GM21447 (cell line): ENCODE measurements around the gene OSM.

ENCODE experiments used
- ATAC-seq: cut with Tn5 transposase; IDR thresholded peaks from one replicate; pipeline ENCODE4 v1.9.1; 2021; ENCODE audit not compliant: unreplicated experiment

The OSM gene

GRCh38 chr22:30285846-30286200 lies 19.2 kb upstream of the OSM start:
- no peak for ATAC-seq

- no peak for ATAC-seq
Measured at GRCh38 chr22:30285176-30285845, 18.7 kb upstream of the OSM start.

DNA sequence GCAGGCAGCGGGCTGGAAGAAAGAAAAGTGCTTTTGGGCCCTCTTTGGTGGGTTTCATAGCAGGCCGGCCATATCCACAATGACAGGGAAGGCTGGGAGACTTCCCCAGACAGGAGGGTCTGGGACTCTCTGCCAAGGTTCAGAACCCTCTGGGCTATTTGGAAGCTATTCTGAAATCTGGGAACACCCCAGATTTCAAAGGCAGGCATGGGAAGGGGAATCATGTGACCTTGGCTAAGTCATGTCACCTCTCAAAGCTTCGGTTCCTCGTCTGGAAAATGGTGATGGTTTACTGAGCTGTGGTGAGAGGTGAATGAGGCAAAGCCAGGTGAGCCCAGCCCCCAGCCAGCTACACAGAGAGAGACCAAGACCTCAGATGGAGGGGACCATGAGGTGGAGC lies 18.0 kb upstream of the OSM start:
- ATAC-seq = no peak

DNA sequence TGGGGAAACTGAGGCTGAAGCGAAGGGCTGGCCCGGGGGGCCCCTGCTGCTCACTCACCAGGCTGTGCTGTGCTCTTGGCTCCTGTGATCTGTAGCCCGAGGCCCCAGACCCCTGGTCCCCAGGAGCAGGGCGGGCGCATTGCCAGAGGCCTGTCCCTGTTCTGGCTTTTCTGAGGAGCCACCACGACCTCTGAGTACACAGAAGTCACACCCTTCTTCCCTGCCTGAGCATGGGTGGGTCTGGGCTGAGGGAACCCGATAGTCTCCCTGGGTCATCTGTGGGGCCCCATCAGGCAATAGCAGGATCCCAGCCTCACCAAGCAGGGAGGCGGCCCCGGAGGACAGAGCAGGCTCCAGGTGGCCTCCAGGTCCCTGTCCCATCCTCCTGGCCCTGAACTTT lies 17.5 kb upstream of the OSM start:
- ATAC-seq = no peak

- ATAC-seq = no peak
Measured at GRCh38 chr22:30283342-30283741, 16.7 kb upstream of the OSM start.

DNA sequence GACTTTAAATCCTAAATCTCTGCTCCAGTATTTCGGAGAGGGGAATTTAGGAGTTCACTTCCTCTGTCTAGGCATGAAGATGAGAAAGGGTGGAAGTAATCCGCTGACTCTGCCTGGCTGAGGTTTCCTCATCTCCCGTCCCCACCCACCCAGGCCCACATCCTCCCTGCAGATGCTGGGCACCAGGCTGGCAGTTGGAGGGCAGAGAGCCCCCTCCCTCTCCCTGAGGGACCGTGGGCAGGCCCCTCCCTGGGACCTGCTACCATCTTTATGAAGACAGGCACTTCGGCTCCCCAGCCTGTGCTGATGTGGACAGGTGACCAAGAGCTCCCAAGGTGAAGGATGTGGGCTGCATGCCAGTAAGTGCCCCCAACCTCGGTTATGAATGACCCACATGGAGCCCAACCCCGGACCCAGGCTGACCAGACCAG lies 16.0 kb upstream of the OSM start:
- no peak for ATAC-seq

- ATAC-seq = no peak
Measured at GRCh38 chr22:30280505-30280904, 13.9 kb upstream of the OSM start.

GRCh38 chr22:30279932-30280331 lies 13.3 kb upstream of the OSM start:
- ATAC-seq = no peak

DNA sequence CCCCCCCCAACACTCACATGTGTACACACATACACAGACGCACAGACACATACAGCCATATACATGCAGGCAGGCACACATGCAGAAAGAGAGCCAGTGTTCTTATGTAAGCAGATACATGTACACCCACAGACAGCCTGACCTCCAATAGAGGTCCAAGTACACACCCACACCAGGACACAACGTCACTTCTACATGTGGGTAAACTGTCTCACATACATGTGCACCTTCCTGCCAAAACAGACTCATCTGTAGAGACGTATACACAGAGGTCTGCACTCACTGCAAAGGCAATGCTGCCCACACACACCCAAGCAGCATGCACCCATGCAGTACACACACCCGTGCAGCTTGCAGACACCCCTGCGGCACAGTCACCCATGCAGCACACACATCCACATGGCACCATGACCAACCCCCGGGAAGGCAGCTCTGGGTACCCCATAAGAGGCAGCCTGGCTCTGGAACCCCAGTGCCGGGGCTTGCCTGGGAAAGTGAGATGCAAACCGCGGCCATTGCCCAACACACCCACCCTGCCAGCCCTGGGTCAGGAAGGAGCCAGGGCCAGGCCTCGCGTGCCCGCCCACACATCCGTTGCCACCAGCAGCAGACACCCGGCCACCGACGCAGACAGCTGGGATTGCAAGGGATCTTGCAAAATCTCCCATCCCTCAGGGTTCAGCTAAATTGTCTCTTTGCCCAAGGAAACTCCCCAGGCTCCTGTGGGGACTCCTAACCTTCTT lies 12.6 kb upstream of the OSM start:
- no peak for ATAC-seq

DNA sequence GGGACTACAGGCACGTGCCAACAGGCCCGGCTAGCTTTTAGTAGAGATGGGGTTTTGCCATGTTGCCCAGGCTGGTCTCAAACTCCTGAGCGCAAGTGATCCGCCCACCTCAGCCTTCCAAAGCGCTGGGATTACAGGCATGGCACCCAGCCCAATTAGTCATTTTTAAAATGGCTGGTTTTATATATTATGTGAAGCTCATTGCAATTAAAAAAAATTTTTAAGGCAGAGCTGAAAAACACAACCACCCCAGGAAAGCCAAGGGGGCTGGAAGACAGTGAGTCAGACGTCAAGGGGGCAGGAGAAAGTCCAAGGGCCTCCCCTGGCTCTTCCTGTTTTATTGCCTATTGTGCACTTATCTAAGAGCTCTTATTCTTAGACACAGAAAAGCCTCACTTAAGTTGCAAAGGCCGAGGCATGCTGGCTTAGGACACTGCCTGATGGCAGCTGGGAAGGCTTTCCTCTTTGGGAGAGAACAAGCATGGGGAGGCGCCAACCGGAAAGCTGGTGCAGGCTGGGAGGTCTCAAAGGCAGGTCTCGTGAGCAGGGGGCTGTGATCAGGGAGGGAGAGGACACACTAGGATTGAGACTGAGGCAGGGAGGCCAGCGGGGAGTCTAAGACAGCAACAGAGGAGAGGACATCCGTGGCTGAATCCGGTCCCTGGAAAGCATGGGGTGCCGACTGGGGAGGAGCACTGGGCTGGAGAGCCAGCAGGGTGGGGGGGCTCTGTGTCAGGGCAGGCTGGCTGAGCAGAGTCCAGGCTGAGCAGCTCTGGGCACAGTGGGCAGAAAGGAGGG lies 11.1 kb upstream of the OSM start:
- no peak for ATAC-seq

DNA sequence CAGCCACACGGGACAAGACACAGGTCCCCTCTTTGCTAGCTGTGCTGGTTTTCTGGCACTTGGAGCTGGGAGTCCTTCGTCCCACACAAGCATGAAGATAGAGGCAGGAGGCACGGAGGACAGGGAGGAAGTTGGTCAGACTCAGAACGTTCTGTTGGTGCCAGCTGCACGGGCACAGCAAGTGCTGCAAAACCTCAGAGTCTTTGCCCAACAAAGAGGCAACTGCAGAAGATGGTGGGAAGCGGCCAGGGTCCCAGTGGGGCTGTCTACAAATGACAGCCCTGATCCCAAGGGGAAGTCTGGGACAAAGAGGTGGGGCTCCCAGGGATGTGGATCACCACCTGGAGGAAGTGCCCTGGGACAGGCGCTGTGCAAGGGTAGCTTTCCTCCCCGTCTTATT lies 9.4 kb upstream of the OSM start:
- no peak for ATAC-seq

GRCh38 chr22:30275625-30276024 lies 9.0 kb upstream of the OSM start:
- ATAC-seq = no peak

DNA sequence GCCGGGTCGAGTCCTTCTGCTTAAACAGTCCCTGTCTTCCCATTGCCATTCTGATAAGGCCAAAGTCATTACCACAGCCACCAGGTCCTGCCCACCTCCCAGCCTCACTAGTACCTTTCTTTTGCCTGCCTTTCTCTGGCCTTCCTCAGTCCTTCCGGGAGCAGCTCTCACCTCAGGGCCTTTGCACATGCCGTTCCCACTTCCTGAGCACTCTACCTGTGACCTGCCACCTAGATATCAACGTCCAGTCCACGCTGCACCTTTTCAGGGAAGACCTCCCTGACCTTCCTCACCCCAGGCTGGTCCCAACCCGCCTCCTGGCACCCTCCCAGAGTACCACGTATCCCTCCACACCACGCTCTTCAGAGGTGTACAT lies 7.8 kb upstream of the OSM start:
- no peak for ATAC-seq

DNA sequence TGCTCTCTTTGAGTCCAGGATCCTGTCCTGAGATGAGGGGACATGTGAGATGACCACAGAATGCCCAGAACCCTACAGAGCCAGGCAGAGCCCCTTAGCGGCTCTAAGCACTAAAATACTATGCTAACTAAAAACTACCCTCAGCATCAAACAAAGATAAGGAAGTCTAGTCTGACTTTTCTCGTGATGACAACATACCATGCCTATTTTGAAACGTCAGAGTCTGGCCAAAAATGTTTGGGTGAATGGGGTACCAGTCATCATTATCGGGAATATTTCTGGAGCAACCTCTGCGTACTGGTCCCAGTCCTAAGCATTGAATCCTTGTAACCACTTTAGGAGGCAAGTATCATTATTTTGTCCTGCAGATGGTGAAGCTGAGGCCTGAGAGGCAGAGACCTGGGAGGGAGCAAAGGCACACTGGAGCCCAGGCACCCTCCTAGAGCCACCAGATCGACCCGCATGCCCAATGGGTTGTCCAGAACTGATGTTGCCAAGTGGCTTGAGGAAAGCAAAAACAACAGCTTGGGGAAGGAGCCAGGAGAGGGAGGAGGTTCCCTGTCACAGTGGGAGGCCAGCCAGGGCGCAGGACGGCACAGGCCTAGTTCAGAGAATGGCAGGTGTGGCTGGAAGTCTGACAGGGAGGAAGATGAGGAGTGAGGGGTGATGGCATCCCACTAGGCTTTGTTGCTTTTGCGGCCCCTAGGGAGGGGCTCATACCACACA lies 7.2 kb upstream of the OSM start:
- ATAC-seq = no peak

DNA sequence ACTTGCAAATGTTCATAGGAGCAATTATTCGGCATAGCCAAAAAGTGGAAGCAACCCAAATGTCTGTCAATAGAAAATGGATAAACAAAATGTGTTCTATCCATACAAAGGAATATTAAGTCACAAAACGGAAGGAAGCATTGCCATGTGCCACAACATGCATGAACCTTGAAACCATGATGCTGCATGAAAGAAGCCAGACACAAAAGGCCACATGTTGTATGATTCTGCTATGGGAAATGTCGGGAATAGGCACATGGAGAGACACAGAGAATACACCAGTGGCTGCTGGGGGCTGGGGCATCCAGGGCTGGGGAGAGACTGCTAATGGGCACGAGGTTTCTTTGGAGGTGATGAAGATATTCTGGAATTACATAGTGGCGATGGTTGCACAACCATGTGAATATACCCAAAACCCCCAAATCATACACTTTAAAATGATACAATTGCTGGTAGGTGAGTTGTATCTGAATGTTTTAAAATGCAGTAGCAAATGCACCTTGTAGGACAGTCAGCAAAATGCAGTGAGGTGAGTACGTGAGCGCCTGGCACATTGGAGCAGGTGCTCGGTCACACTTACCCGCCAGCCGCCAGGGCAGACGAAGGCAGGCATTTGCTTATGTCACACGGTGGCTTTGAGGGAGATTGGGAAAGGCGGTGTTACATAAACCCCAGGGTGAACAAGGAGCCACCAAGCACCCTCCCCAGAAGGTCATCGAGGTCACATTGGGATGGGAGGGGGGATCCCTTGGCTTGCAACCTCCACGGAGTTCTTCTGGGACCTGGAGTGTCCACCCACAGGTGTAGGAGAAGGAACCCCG lies 6.3 kb upstream of the OSM start:
- ATAC-seq = no peak

GRCh38 chr22:30270832-30271231 lies 4.2 kb upstream of the OSM start:
- ATAC-seq = no peak

DNA sequence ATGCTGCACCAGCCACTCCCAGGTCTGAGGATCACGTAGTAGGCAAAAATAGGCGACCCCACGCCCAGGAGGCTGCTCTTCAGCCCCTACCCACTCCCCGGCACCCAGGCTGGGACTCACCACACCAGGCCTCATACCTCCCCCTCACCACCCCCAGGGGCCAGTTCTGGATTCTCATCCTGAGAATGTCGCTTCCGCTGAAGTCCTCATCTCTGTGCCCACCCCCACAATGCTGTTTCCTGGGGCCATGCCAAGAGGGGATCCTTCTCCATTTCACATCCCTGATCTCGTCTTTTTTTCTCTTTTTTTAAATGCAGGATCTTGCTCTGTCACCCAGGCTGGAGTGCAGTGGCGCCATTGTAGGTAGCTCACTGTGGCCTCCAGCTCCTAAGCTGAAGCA lies 1.7 kb upstream of the OSM start:
- no peak for ATAC-seq

DNA sequence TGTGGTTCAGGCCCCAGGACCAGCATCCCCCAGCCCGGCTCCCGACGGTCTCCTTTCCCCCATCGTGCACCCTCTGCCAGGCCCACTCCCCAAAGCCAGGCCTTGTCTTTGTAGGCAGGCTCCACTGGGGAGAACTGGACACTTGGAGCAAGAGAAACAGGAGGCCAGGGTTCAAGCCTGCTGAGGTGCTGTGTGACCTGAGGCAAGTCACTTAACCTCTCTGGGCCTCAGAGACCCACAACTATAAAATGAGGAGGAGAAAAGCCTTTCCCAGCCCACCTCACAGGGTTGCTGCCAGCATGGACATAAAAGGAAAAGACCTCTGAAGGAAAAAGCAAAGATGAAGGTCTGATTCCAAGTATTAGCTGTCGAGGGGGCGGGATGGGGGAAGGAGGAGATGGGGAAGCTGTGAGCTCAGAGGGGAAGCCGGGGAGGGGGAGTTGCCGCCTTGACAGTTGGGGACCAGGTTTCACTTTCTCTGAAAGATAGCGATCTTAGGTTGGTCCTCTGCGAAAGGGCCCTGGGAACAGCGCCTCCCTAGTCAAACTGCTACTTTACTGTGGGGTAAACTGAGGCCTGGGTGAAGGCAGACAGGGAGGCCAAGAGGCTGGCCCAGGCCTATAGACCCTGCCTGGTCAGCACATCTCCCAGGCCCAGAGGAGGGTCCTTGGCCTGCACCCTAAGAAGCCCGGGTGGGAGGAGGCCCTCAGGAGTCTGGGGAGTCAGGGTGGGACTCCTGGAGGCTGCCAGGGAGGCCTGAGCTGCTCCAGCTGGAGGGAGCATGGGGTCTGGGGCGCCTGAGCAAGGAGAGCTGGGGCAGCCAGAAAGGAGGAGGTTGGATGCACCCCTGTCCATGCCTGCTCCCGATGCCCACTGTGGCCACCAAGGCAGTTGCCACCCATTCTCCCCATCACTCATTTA lies 991 bp upstream of the OSM start:
- ATAC-seq = no peak

GRCh38 chr22:30265823-30266444 lies 717 bp downstream of the OSM start:
- peak; percentile 70 for ATAC-seq
